Placental pericyte (primary cell): Measurements from ENCODE around the gene TMEM134. TPM values are rescaled to one million over a fixed set of nuclear protein-coding genes. Genes with fewer than 3 reads are reported as not detected.

Source experiments
- small RNA-seq: library from RNA; depleted of rRNA; stranded (forward); fragments of <200 nt; gene quantifications from one replicate; pipeline ENCODE3, GENCODE V24; 2012; ENCODE audit warnings: low replicate concordance
- total RNA-seq: library from RNA; depleted of rRNA; stranded (reverse); fragments of >200 nt; gene quantifications from 2 replicates; pipeline ENCODE4 v1.2.3, GENCODE V29; 2012

Gene TMEM134, protein sequence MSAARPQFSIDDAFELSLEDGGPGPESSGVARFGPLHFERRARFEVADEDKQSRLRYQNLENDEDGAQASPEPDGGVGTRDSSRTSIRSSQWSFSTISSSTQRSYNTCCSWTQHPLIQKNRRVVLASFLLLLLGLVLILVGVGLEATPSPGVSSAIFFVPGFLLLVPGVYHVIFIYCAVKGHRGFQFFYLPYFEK
- total RNA-seq, result 12.2 and 44.2 TPM in 2 replicates

GRCh38 chr11:67468759-67469507 lies at the start of gene TMEM134:
Gene TMEM134, minus strand, starts transcription at chr11:67469251. Its CDS starts 59 bp downstream, at chr11:67469192.

GRCh38 chr11:67507864-67508485 lies 38.9 kb upstream of the TMEM134 start, which contains the start of gene CDK2AP2:
Gene CDK2AP2, minus strand, starts transcription at chr11:67508162. Its CDS starts 80 bp downstream, at chr11:67508082.

GRCh38 chr11:67504950-67505581 lies 36.0 kb upstream of the TMEM134 start, which contains the start of gene PITPNM1:
Gene PITPNM1, minus strand, starts transcription at chr11:67505363. Its CDS starts 1,183 bp downstream, at chr11:67504180.

DNA sequence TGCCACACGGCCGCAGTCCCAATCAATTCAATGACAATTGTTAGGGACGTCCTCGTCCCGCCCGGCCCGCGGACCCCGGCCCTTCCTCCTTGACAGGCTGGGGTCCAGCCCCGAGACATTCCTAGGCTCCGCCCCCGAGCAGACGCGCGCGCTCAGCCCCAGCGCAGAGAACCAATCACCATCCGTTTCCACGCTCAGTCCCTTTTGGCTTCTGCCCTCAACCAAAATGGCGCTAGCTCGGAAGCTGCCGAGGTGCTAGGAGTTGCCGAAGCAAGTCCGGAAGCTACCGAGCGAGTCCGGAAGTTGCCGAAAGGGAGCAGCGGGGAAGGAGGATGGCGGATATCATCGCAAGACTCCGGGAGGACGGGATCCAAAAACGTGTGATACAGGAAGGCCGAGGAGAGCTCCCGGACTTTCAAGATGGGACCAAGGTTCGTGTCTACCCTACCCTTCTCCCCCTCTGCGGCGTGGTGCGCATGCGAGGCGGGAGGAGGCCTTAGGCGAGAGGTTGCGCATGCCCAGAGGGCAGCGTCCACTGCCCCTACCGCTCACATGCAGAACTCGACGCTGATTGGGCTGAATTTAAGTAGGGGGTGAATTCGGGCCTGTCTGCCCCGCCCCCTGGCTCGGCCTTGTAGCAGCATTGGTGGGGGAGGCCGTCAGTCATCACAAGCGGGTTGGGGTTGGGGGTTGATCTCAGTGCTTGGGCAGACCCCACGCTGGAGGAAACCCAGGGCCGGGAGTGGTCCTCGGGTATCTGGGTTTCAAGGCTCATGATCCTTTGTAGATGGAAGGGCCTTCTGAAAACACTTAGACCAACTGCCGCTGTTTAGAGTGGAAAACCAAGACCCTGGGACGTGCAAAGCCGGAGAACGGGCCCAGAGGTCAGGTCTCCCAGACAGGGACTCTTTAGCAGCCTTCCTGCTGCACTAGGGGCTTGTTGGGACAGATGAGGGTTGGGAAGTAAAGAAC lies 14.1 kb upstream of the TMEM134 start, which contains the start of gene AIP:
Gene AIP, plus strand, starts transcription at position 200 of the 972 bp plus-strand sequence. Its CDS starts 133 bp downstream, at position 333.

GRCh38 chr11:67455054-67455453 lies 14.0 kb downstream of the TMEM134 start, which contains the start of gene CABP4:
Gene CABP4, plus strand, starts transcription at chr11:67455354. Its CDS starts 70 bp downstream, at chr11:67455424.

GRCh38 chr11:67452141-67452952 lies 16.7 kb downstream of the TMEM134 start, which contains the start of gene GPR152:
Gene GPR152, minus strand, starts transcription at chr11:67452729. Its CDS starts 5 bp downstream, at chr11:67452724.

DNA sequence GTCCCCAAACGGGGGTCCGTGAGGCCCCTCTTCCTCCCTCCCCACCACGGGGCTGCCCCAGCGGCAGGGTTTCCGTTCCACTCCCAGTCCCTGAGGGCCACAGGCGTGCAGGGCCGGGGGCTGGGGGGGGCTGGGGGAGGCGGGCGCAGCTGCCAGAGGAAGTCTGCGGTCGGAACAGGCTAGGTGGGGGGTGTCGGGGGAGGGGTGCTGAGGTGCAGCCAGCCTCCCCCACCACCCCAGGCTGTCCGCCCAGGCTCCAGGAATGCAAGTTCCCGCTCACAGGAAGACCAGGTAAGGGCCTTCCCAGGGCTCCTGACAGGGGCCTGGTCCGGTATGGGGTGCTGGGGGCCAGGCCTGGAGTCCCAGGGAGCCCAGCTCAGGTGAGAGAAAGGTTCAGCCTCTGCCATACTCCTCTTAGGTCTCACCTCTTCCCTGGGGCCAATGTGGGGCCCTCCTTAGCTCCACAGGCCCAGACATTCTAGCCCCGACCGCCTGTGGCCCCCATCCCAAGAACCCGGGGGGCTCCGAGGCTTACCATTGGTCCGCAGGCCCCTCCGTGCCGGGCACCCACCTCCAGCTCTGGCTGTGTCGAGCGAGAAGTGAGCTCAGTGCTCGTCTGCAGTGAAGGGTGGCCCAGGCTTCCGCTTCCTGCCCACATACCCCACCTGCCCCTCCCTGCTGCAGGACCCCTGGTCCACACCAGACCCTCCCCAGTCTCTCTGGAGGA lies 31.8 kb downstream of the TMEM134 start, which contains the start of gene PTPRCAP:
Gene PTPRCAP, minus strand, starts transcription at position 601 of the 727 bp plus-strand sequence. Its CDS starts 63 bp downstream, at position 538.

GRCh38 chr11:67428052-67429001 lies 40.7 kb downstream of the TMEM134 start, which contains the start of gene RPS6KB2:
Gene RPS6KB2, plus strand, starts transcription at chr11:67428494. Its CDS starts 52 bp downstream, at chr11:67428546.

GRCh38 chr11:67415501-67416304 lies 53.3 kb downstream of the TMEM134 start, which contains the start of gene CARNS1:
Gene CARNS1, plus strand, starts transcription at chr11:67415678. Its CDS starts 522 bp downstream, at chr11:67416200.

Small RNA genes lying within 50 kb of the gene (small RNA-seq; reads per million reads assigned to genes)
- gene MIR6752, result not detected

Other genes with a start within 250 kb of the TMEM134 start
- 26.3 and 47.2 TPM in 2 replicates for gene GRK2, start 202.8 kb downstream of the TMEM134 start, total RNA-seq
- 30.2 and 40.7 TPM in 2 replicates for gene ANKRD13D, start 179.9 kb downstream of the TMEM134 start, total RNA-seq
- gene SSH3, start 165.7 kb downstream of the TMEM134 start, total RNA-seq, result 7.7 and 10.3 TPM in 2 replicates
- 73.3 and 120 TPM in 2 replicates for gene POLD4, start 115.7 kb downstream of the TMEM134 start, total RNA-seq
- gene CLCF1, start 95.7 kb downstream of the TMEM134 start, total RNA-seq, result 5.2 and 5.5 TPM in 2 replicates
- gene RAD9A, start 77.3 kb downstream of the TMEM134 start, total RNA-seq, result 6.3 and 18.8 TPM in 2 replicates
- gene PPP1CA, start 67.4 kb downstream of the TMEM134 start, total RNA-seq, result 293 and 375 TPM in 2 replicates
- not detected in 2 replicates for gene TBC1D10C, start 65.2 kb downstream of the TMEM134 start, total RNA-seq
- gene CARNS1, start 53.6 kb downstream of the TMEM134 start, total RNA-seq, result under 0.01 and 0.22 TPM in 2 replicates
- 59.7 and 71.3 TPM in 2 replicates for gene RPS6KB2, start 40.8 kb downstream of the TMEM134 start, total RNA-seq
- gene PTPRCAP, start 31.6 kb downstream of the TMEM134 start, total RNA-seq, result 0.29 and 1.3 TPM in 2 replicates
- 115 and 145 TPM in 2 replicates for gene CORO1B, start 25.8 kb downstream of the TMEM134 start, total RNA-seq
- gene GPR152, start 16.5 kb downstream of the TMEM134 start, total RNA-seq, result not detected in 2 replicates
- not detected in 2 replicates for gene CABP4, start 13.9 kb downstream of the TMEM134 start, total RNA-seq
- gene AIP, start 13.8 kb upstream of the TMEM134 start, total RNA-seq, result 33.9 and 87.1 TPM in 2 replicates
- 31.3 and 33.5 TPM in 2 replicates for gene PITPNM1, start 36.1 kb upstream of the TMEM134 start, total RNA-seq
- gene CDK2AP2, start 38.9 kb upstream of the TMEM134 start, total RNA-seq, result 27.1 and 67.6 TPM in 2 replicates
- not detected in 2 replicates for gene CABP2, start 54.2 kb upstream of the TMEM134 start, total RNA-seq
- gene GSTP1, start 114.6 kb upstream of the TMEM134 start, total RNA-seq, result 489 and 520 TPM in 2 replicates
- 154 and 199 TPM in 2 replicates for gene NDUFV1, start 137.7 kb upstream of the TMEM134 start, total RNA-seq
- 4.6 and 7.7 TPM in 2 replicates for gene NUDT8, start 160.7 kb upstream of the TMEM134 start, total RNA-seq
- gene TBX10, start 170.5 kb upstream of the TMEM134 start, total RNA-seq, result not detected in 2 replicates
- not detected in 2 replicates for gene ACY3, start 181.5 kb upstream of the TMEM134 start, total RNA-seq
- not detected in 2 replicates for gene ALDH3B2, start 205.4 kb upstream of the TMEM134 start, total RNA-seq